GM12872 (cell line): ENCODE results near the gene FUNDC1.

ENCODE experiments used
- CTCF ChIP-seq: IDR thresholded peaks from 3 replicates; pipeline ENCODE4 v1.5.1; 2011; ENCODE audit warnings: low read depth, mild to moderate bottlenecking, low read length, moderate library complexity; ENCODE audit not compliant: insufficient read depth

Gene FUNDC1

GRCh38 chrX:44550563-44550962 is 7.9 kb upstream of the FUNDC1 start:
- TF ChIP-seq CTCF: no peak

- no peak for TF ChIP-seq CTCF
Measured at GRCh38 chrX:44544036-44544435, 1.4 kb upstream of the FUNDC1 start.

- no peak for TF ChIP-seq CTCF
Measured at GRCh38 chrX:44536198-44536597, 6.5 kb downstream of the FUNDC1 start.

GRCh38 chrX:44529310-44529709 is 13.3 kb downstream of the FUNDC1 start:
- TF ChIP-seq CTCF: no peak

GRCh38 chrX:44514272-44514671 is 28.4 kb downstream of the FUNDC1 start:
- no peak for TF ChIP-seq CTCF

- TF ChIP-seq CTCF: no peak
Measured at GRCh38 chrX:44507292-44507691, 35.4 kb downstream of the FUNDC1 start.

- no peak for TF ChIP-seq CTCF
Measured at GRCh38 chrX:44506678-44507077, 36.0 kb downstream of the FUNDC1 start.

GRCh38 chrX:44503560-44503959 is 39.1 kb downstream of the FUNDC1 start:
- no peak for TF ChIP-seq CTCF
